ENCODE data around the gene SERPINB6. TPM values are rescaled to one million over a fixed set of nuclear protein-coding genes. Genes with fewer than 3 reads are reported as not detected.

SERPINB6 gene
- total RNA-seq, 2 experiments from 2014 or later: 13.2 TPM; not detected in 1

DNA sequence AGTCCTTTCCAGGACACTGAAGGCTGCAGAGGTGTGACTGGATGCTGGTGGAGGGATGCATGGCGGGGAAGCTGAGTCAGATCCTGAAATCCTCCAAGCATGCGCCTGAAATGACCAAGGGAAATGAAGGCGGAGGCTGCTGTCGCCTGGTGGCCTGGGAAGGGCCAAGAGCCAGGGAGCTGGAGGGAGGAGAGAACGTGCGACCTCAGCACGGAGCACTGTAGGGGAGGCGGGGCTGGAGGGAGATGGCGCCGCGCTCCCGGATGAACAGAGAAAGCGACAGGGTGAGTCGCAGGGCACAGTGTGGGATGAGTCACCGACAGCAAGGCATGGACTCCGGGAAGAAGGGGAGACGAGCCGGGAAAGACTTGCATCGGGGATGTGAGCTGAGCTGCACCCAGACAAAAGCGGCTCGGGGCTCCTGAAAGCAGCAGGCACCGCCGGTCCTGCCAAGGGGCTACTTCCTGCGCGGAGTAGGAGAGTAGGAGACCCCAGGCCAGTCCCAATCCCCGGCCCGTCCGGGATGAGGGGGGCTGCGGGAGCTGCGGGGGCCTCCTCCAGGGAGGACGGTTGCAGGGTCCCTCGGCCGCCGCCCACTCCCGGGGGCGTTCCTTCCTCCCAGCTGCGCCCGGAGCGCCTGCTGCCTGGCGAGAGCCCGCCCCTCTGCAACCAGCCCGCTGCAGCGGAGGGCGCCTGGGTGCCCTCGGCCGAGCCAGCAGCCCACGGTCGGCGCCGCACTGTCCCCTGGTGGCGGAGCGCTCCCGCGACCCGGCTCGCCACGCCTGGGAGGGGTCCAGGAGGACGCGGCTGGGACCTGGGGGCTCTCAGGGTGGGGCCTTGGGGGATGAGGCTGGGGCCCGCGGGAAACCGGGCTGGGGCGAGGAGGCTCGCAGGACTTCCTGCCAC lies 17.3 kb upstream of the SERPINB6 start:
- Histone ChIP-seq H4K20me1 (ENCODE audit: insufficient read depth, low read length) (no peaks in the 10 kb centered on the region), H2AFZ (ENCODE audit: low read length) (peak overlapping the region; percentile 96), H3K4me2 (ENCODE audit: low read length) (peak overlapping the region; percentile 94), H3K27ac (ENCODE audit: low read depth, low read length, poor library complexity, severe bottlenecking) (peak overlapping the region; percentile 89), H3K4me3 (ENCODE audit: low read depth, low read length, poor library complexity, severe bottlenecking) (peak overlapping the region; percentile 75), H3K9me2 (ENCODE audit: insufficient read depth, low read length) (no peaks in the 10 kb centered on the region), H3K79me2 (ENCODE audit: insufficient read depth, low read depth, low read length) (no peaks in the 10 kb centered on the region), H3K9me3 (ENCODE audit: low read length) (no peaks in the 10 kb centered on the region), H3K4me1 (ENCODE audit: insufficient read depth, low read length, poor library complexity, severe bottlenecking) (peaks cover 16% of the 10 kb centered on the region), H3K36me3 (ENCODE audit: insufficient read depth, low read length) (no peaks in the 10 kb centered on the region)
- TF ChIP-seq, protein P1, sequence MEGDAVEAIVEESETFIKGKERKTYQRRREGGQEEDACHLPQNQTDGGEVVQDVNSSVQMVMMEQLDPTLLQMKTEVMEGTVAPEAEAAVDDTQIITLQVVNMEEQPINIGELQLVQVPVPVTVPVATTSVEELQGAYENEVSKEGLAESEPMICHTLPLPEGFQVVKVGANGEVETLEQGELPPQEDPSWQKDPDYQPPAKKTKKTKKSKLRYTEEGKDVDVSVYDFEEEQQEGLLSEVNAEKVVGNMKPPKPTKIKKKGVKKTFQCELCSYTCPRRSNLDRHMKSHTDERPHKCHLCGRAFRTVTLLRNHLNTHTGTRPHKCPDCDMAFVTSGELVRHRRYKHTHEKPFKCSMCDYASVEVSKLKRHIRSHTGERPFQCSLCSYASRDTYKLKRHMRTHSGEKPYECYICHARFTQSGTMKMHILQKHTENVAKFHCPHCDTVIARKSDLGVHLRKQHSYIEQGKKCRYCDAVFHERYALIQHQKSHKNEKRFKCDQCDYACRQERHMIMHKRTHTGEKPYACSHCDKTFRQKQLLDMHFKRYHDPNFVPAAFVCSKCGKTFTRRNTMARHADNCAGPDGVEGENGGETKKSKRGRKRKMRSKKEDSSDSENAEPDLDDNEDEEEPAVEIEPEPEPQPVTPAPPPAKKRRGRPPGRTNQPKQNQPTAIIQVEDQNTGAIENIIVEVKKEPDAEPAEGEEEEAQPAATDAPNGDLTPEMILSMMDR (conservative IDR thresholded peaks at IDR 0.05; ENCODE audit: low read length): peak; percentile 80
- TF ChIP-seq EZH2phosphoT487 (IDR thresholded peaks at IDR 0.05; ENCODE audit: borderline replicate concordance, low read depth, low read length): no peak
- DNase-seq (ENCODE audit: low spot score): peak; percentile 89
- intact Hi-C loops (cut with micrococcal nuclease; ENCODE audit: unreplicated experiment): loop anchor here (1.0 to 10.0 kb wide), 7 partner anchors 36 to 366 kb away; no protein-coding TSS in a partner anchor
- no TSS peak for BruUV-seq (replicated peaks)
- ChIA-PET CTCF (ENCODE audit: unreplicated experiment) (interaction anchor here (0.6 to 3.1 kb wide), 10 partner anchors 35 to 248 kb away, joined by 3 to 27 read pairs (median 4); no protein-coding TSS in a partner anchor), POLR2A (interaction anchor here (0.5 to 2.3 kb wide), 18 partner anchors 11 to 995 kb away, joined by 3 to 13 read pairs (median 4); partner anchors contain the start of gene SERPINB1)

DNA sequence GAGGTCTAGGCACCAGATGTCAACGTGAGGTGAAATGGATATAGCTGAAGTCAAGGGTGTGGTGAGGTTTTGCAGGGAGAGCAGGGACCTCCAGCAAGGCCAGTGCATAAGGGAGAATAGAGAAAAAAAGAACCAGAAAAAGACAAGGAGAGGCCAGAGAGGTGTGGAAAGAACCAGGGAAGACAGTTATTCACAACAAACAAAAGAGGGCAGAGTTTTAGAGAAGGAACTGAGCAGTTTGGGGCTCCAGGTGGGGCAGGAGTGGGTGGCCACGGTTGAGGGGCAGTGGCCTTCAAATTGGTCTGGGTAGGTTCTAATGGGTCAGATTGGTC lies 16.7 kb upstream of the SERPINB6 start:
- no peaks in the 10 kb centered on the region for H3K9me3 ChIP-seq (ENCODE audit: low read length)
- TF ChIP-seq, protein P1 (conservative IDR thresholded peaks at IDR 0.05; ENCODE audit: low read length): peak; percentile 44
- no peak for TF ChIP-seq EZH2phosphoT487 (IDR thresholded peaks at IDR 0.05; ENCODE audit: borderline replicate concordance, low read depth, low read length)
- H3K4me2 ChIP-seq (ENCODE audit: low read length): peak overlapping the region; percentile 94
- no peaks in the 10 kb centered on the region for H3K9me2 ChIP-seq (ENCODE audit: insufficient read depth, low read length)
- CTCF ChIA-PET (ENCODE audit: unreplicated experiment): interaction anchor here (0.6 to 3.1 kb wide), 5 partner anchors 36 to 248 kb away, joined by 3 to 27 read pairs (median 5); no protein-coding TSS in a partner anchor
- H3K27ac ChIP-seq (ENCODE audit: low read depth, low read length, poor library complexity, severe bottlenecking): peak overlapping the region; percentile 89
- H3K4me1 ChIP-seq (ENCODE audit: insufficient read depth, low read length, poor library complexity, severe bottlenecking): peaks cover 16% of the 10 kb centered on the region
- H4K20me1 ChIP-seq (ENCODE audit: insufficient read depth, low read length): no peaks in the 10 kb centered on the region
- H3K4me3 ChIP-seq (ENCODE audit: low read depth, low read length, poor library complexity, severe bottlenecking): peak overlapping the region; percentile 75
- intact Hi-C loops (cut with micrococcal nuclease; ENCODE audit: unreplicated experiment): loop anchor here (2.0 to 10.0 kb wide), 3 partner anchors 45 to 367 kb away; no protein-coding TSS in a partner anchor
- POLR2A ChIA-PET: interaction anchor here (0.5 to 1.4 kb wide), 7 partner anchors 10 to 995 kb away, joined by 3 to 4 read pairs (median 3); no protein-coding TSS in a partner anchor
- H3K36me3 ChIP-seq (ENCODE audit: insufficient read depth, low read length): no peaks in the 10 kb centered on the region
- peak overlapping the region; percentile 96 for H2AFZ ChIP-seq (ENCODE audit: low read length)
- H3K79me2 ChIP-seq (ENCODE audit: insufficient read depth, low read depth, low read length): no peaks in the 10 kb centered on the region
- peak; percentile 24 for DNase-seq (ENCODE audit: low spot score)
- BruUV-seq (replicated peaks): no TSS peak

Measured in OCI-LY7 (cell line).